A549 (cell line): ENCODE data around the gene ARHGAP22. TPM values are rescaled to one million over a fixed set of nuclear protein-coding genes. Genes with fewer than 3 reads are reported as not detected.

Experiments used
- ATAC-seq, 2 experiments: fragments of 200-7000 bp in 1 of 2; fragments of >200 bp in 1 of 2; cut with Nextera tagmentation in 1 of 2; cut with Tn5 transposase in 1 of 2; 3 replicates each; pipeline versions ENCODE4 v1.8.0 to v1.9.1; 2018 to 2020; ENCODE audit warnings: mild to moderate bottlenecking in 1 of 2, moderate library complexity in 1 of 2
- CTCF ChIA-PET: fragments of 300-600 bp; sonication (Branson Sonifier 250); formaldehyde crosslinking; extraction: SDS; loops from one replicate; lab custom pipeline; 2021; ENCODE audit warnings: antibody characterized with exemption, inconsistent platforms; lab: Yijun Ruan, JAX
- POLR2A ChIA-PET: fragments of 350-600 bp; formaldehyde crosslinking; extraction: SDS; loops from one replicate; lab custom pipeline; 2021; ENCODE audit warnings: antibody characterized with exemption, inconsistent platforms; lab: Yijun Ruan, JAX
- DNase-seq, 2 experiments: peaks; one replicate each; pipeline versions ENCODE4 v3.0.0 to v3.0.0-alpha.2; 2011 to 2016; ENCODE audit warnings: low read depth in 1 of 2, low spot score in 1 of 2
- FAIRE-seq: peaks from 2 replicates; lab custom pipeline; 2011; peaks lifted over from hg19 to GRCh38; lab: Jason Lieb, UNC
- H3K27ac ChIP-seq, 2 experiments: fragments of >200 bp; sonication (Bioruptor Twin); formaldehyde crosslinking; 3 replicates each; pipeline ENCODE4 v1.5.1; 2016 to 2017
- H3K4me1 ChIP-seq: fragments of >200 bp; sonication (Bioruptor Twin); formaldehyde crosslinking; 3 replicates; pipeline ENCODE4 v1.6.1; 2016
- H3K4me2 ChIP-seq: fragments of >200 bp; sonication (Bioruptor Twin); formaldehyde crosslinking; 3 replicates; pipeline ENCODE4 v1.6.1; 2016
- H3K4me3 ChIP-seq: fragments of >200 bp; sonication (Bioruptor Twin); formaldehyde crosslinking; 3 replicates; pipeline ENCODE4 v1.5.1; 2016
- H3K9me3 ChIP-seq: fragments of >200 bp; sonication (Bioruptor Twin); formaldehyde crosslinking; 3 replicates; pipeline ENCODE4 v1.6.1; 2016
- ATOH8 ChIP-seq: fragments of 250-450 bp; sonication (Bioruptor Pico); IDR thresholded peaks from 2 replicates; pipeline ENCODE4 v1.5.0; 2020; ENCODE audit warnings: low read depth, mild to moderate bottlenecking, moderate library complexity
- BCL3 ChIP-seq: fragments of >200 bp; sonication (Bioruptor Twin); formaldehyde crosslinking; IDR thresholded peaks from 3 replicates; pipeline ENCODE4 v1.6.1; 2016
- CBX2 ChIP-seq: fragments of 200-600 bp; sonication (generic); IDR thresholded peaks from 2 replicates; pipeline ENCODE4 v1.6.1; 2016; ENCODE audit warnings: low read depth, mild to moderate bottlenecking, borderline replicate concordance
- CTCF ChIP-seq: fragments of >200 bp; sonication (Bioruptor Twin); formaldehyde crosslinking; IDR thresholded peaks from 3 replicates; pipeline ENCODE4 v1.5.1; 2016
- HOXA7 ChIP-seq: fragments of 250-450 bp; sonication (Bioruptor Pico); IDR thresholded peaks from 2 replicates; pipeline ENCODE4 v1.5.0; 2020; ENCODE audit warnings: mild to moderate bottlenecking, moderate library complexity
- NPAS2 ChIP-seq: fragments of 250-450 bp; sonication (Bioruptor Pico); IDR thresholded peaks from 2 replicates; pipeline ENCODE4 v1.8.0; 2022; ENCODE audit warnings: mild to moderate bottlenecking, moderate library complexity, borderline replicate concordance
- PBX3 ChIP-seq: IDR thresholded peaks from 2 replicates; pipeline ENCODE4 v1.6.1; 2012
- RCOR1 ChIP-seq: fragments of 150-350 bp; IDR thresholded peaks from 2 replicates; pipeline ENCODE4 v1.6.1; 2014; ENCODE audit warnings: antibody characterized with exemption, low read length, low read depth
- RFX5 ChIP-seq: fragments of 450-650 bp; IDR thresholded peaks from 2 replicates; pipeline ENCODE4 v1.7.1; 2014; ENCODE audit warnings: antibody characterized with exemption, mild to moderate bottlenecking, moderate library complexity
- SREBF2 ChIP-seq: fragments of 450-650 bp; IDR thresholded peaks from 2 replicates; pipeline ENCODE4 v1.6.1; 2014; ENCODE audit warnings: mild to moderate bottlenecking, moderate library complexity
- WGBS: methylation state at CpG from one replicate; pipeline ENCODE4 v1.1.6; 2017; ENCODE audit errors: missing lambda C conversion rate; 5-methylcytosine and 5-hydroxymethylcytosine counted together
- polyA plus RNA-seq, 4 experiments: library from polyadenylated mRNA; depleted of rRNA in 3 of 4; stranded (reverse); fragments of >200 nt; fragmentation: RNase III in 1 of 4; extraction: RNeasy Plus Mini Kit Qiagen cat#74134 plus additional on column Dnase treatment in 1 of 4; gene quantifications; 2 replicates in 3 of 4; 3 replicates in 1 of 4; pipeline ENCODE4 v1.2.3, GENCODE V29; 2011 to 2017

Gene ARHGAP22
- polyA plus RNA-seq, 2 of the 4 experiments (the other 2 are of a cell fraction) = 1.9 to 3.2 TPM

GRCh38 chr10:48458662-48459048, 146.2 kb downstream of the ARHGAP22 start (continued):
- no peak for TF ChIP-seq CTCF
- no peak for TF ChIP-seq ATOH8 (CRISPR knock-in tag)
- no peak for TF ChIP-seq CBX2
- TF ChIP-seq BCL3 = no peak

GRCh38 chr10:48457949-48458661, 146.8 kb downstream of the ARHGAP22 start:
- no peaks in the 10 kb centered on the region for H3K4me1 ChIP-seq
- POLR2A ChIA-PET = no interaction called here
- 69% methylated on average over 5 of the region's 5 CpGs for WGBS
- FAIRE-seq = no peak
- H3K27ac ChIP-seq = no peak overlapping the region
- no peak for ATAC-seq
- no peak for DNase-seq
- no peak for TF ChIP-seq HOXA7
- no peak for TF ChIP-seq SREBF2
- no peak for TF ChIP-seq RFX5
- TF ChIP-seq, all 56 proteins: peak for 0
- no peak overlapping the region for H3K4me2 ChIP-seq
- H3K4me3 ChIP-seq = no peak overlapping the region
- CTCF ChIA-PET = interaction anchor here (1.0 kb wide), 1 partner anchor 8 kb away, joined by 4 read pairs; no protein-coding TSS in a partner anchor
- no peaks in the 10 kb centered on the region for H3K9me3 ChIP-seq

GRCh38 chr10:48456808-48457761, 147.8 kb downstream of the ARHGAP22 start:
- ChIA-PET POLR2A (no interaction called here), CTCF (interaction anchor here (1.2 kb wide), 1 partner anchor 14 kb away, joined by 3 read pairs; no protein-coding TSS in a partner anchor)
- ATAC-seq (no peak), DNase-seq (no peak), FAIRE-seq (no peak)
- no peak overlapping the region for H3K4me2 ChIP-seq
- 82% methylated on average over 23 of the region's 24 CpGs for WGBS
- no peak overlapping the region for H3K4me3 ChIP-seq
- H3K27ac ChIP-seq = no peak overlapping the region
- no peaks in the 10 kb centered on the region for H3K4me1 ChIP-seq
- TF ChIP-seq NPAS2 (CRISPR knock-in tag) = no peak
- TF ChIP-seq PBX3 = no peak
- no peak for TF ChIP-seq RCOR1
- no peak for TF ChIP-seq CTCF
- no peaks in the 10 kb centered on the region for H3K9me3 ChIP-seq
